GM10266 (cell line): ENCODE results near the gene QDPR.

Experiments used
- DNase-seq: peaks from one replicate; pipeline ENCODE4 v3.0.0; 2012; ENCODE audit errors: extremely low spot score
- CTCF ChIP-seq: IDR thresholded peaks from 2 replicates; pipeline ENCODE4 v1.5.1; 2012; ENCODE audit warnings: mild to moderate bottlenecking, low read depth; ENCODE audit not compliant: control insufficient read depth, insufficient read depth; ENCODE audit errors: missing control alignments

The QDPR gene

GRCh38 chr4:17476853-17477252 lies 35.0 kb downstream of the QDPR start:
- TF ChIP-seq CTCF: no peak
- DNase-seq: no peak

- TF ChIP-seq CTCF: no peak
- no peak for DNase-seq
Observed at GRCh38 chr4:17475481-17475880, 36.4 kb downstream of the QDPR start.

- no peak for TF ChIP-seq CTCF
Observed at GRCh38 chr4:17469931-17470674, 41.8 kb downstream of the QDPR start.

GRCh38 chr4:17468619-17469221 lies 43.2 kb downstream of the QDPR start:
- no peak for DNase-seq
- TF ChIP-seq CTCF: no peak

More at GRCh38 chr4:17469931-17470674, 41.8 kb downstream of the QDPR start:
- no peak for DNase-seq

GRCh38 chr4:17463606-17464005 lies 48.3 kb downstream of the QDPR start:
- no peak for DNase-seq
- TF ChIP-seq CTCF: no peak

- DNase-seq: no peak
- TF ChIP-seq CTCF: no peak
Observed at GRCh38 chr4:17450269-17450804, 61.6 kb downstream of the QDPR start.

- no peak for DNase-seq
Observed at GRCh38 chr4:17448689-17449088, 63.2 kb downstream of the QDPR start.

More at GRCh38 chr4:17448689-17449088, 63.2 kb downstream of the QDPR start:
- no peak for TF ChIP-seq CTCF
